Measurements from ENCODE around the gene TK1. TPM values are rescaled to one million over a fixed set of nuclear protein-coding genes. Genes with fewer than 3 reads are reported as not detected.
"Not testable (repeated sequence)": the region's sequence is repeated elsewhere in the genome, so short reads cannot be mapped to it uniquely, and the experiment has no call there.

The TK1 gene
- total and polyA plus RNA-seq, 11 donors = 0.29 to 21.7 (median 1.2) TPM

- intact Hi-C loops (cut with DNase I) = no loop called here
- Histone ChIP-seq H3K4me3 (no peak overlapping the region), H3K4me1 (peaks cover 11 to 59% (median 30%) of the 10 kb centered on the region in 12 donors), H3K27ac (no peak overlapping the region), H3K36me3 (peaks cover 0 to 17% (median 0%) of the 10 kb centered on the region in 9 donors), H3K27me3 (no peaks in the 10 kb centered on the region), H3K9me3 (no peaks in the 10 kb centered on the region)
- no peak for TF ChIP-seq CTCF (IDR thresholded peaks at IDR 0.05)
- no peak for TF ChIP-seq POLR2A (IDR thresholded peaks at IDR 0.05)
- no peak for DNase-seq
- ATAC-seq = no peak
- WGBS, 4 donors = 81 to 83% (median 82%) methylated on average over 14 to 16 of the region's 16 CpGs
Measured at GRCh38 chr17:78142119-78142861, 44.6 kb downstream of the TK1 start.

GRCh38 chr17:78141437-78142118 lies 45.3 kb downstream of the TK1 start:
- Histone ChIP-seq H3K4me3 (no peak overlapping the region), H3K9me3 (no peaks in the 10 kb centered on the region), H3K27ac (no peak overlapping the region), H3K27me3 (no peaks in the 10 kb centered on the region), H3K4me1 (peaks cover 11 to 66% (median 30%) of the 10 kb centered on the region in 12 donors), H3K36me3 (peaks cover 0 to 17% (median 0%) of the 10 kb centered on the region in 9 donors)
- DNase-seq (no peak), ATAC-seq (no peak)
- intact Hi-C loops (cut with DNase I) = no loop called here
- WGBS, 4 donors = 84 to 92% (median 85%) methylated on average over 13 to 20 of the region's 20 CpGs
- TF ChIP-seq CTCF (IDR thresholded peaks at IDR 0.05) (no peak), POLR2A (IDR thresholded peaks at IDR 0.05) (no peak)

GRCh38 chr17:78140169-78141051 lies 46.4 kb downstream of the TK1 start:
- Histone ChIP-seq H3K9me3 (no peaks in the 10 kb centered on the region), H3K36me3 (peaks cover 0 to 24% (median 0%) of the 10 kb centered on the region in 9 donors), H3K27me3 (no peaks in the 10 kb centered on the region), H3K4me1 (peaks cover 11 to 67% (median 21%) of the 10 kb centered on the region in 12 donors), H3K27ac (peak overlapping the region in 1 of 12 donors; percentile 37), H3K4me3 (peak overlapping the region in 2 of 12 donors; percentile 5 to 11)
- ATAC-seq (peak; percentile 80 to 89 (median 87)), DNase-seq (peak; percentile 83 to 96 (median 91))
- intact Hi-C loops (cut with DNase I) = no loop called here
- WGBS, 4 donors = 37 to 47% (median 40%) methylated on average over 45 to 58 of the region's 58 CpGs
- TF ChIP-seq POLR2A (IDR thresholded peaks at IDR 0.05) (peak in 1 of 2 donors; percentile 27), CTCF (IDR thresholded peaks at IDR 0.05) (no peak)

GRCh38 chr17:78139861-78140168 lies 47.0 kb downstream of the TK1 start:
- H3K9me3 ChIP-seq; H3K4me3 ChIP-seq; ATAC-seq; H3K27me3 ChIP-seq; intact Hi-C loops (cut with DNase I); DNase-seq: not testable (repeated sequence)
- WGBS, 4 donors = 90 to 95% (median 94%) methylated on average over 12 of the region's 12 CpGs
- peaks cover 0 to 30% (median 0%) of the 10 kb centered on the region in 9 donors for H3K36me3 ChIP-seq
- peak overlapping the region in 1 of 12 donors; percentile 37 for H3K27ac ChIP-seq
- H3K4me1 ChIP-seq = peaks cover 6 to 62% (median 15%) of the 10 kb centered on the region in 12 donors

Data from heart left ventricle (tissue), 16 donors.